CD4-positive, CD25-positive, alpha-beta regulatory T cell (primary cell): ENCODE measurements around the gene CCL20. TPM values are rescaled to one million over a fixed set of nuclear protein-coding genes. Genes with fewer than 3 reads are reported as not detected.

Experiments
- ATAC-seq, 2 donors: fragments of 150-1000 bp; cut with Tn5 transposase; one replicate each; pipeline ENCODE4 v1.10.0; 2021; ENCODE audit warnings: low read depth in 2 of 2, moderate number of reproducible peaks in 2 of 2, moderate library complexity in 1 of 2
- DNase-seq, 3 donors: peaks; one replicate each; pipeline versions ENCODE4 v3.0.0 to v3.0.0-alpha.2; 2012 to 2022; ENCODE audit warnings: mixed read lengths in 1 of 3
- H3K27ac ChIP-seq: one replicate; pipeline ENCODE4 v1.7.0; 2013; ENCODE audit warnings: mild to moderate bottlenecking, low read length; ENCODE audit not compliant: insufficient read depth, poor library complexity, severe bottlenecking
- H3K27me3 ChIP-seq: one replicate; pipeline ENCODE4 v1.7.0; 2013; ENCODE audit warnings: low read length; ENCODE audit not compliant: control insufficient read depth, insufficient read depth
- H3K36me3 ChIP-seq: one replicate; pipeline ENCODE4 v1.7.0; 2013; ENCODE audit warnings: mild to moderate bottlenecking, low read length, moderate library complexity; ENCODE audit not compliant: control insufficient read depth, insufficient read depth
- H3K4me1 ChIP-seq: 2 replicates; pipeline ENCODE4 v1.7.0; 2013; ENCODE audit warnings: mild to moderate bottlenecking, low read length; ENCODE audit not compliant: insufficient read depth, control insufficient read depth, poor library complexity, severe bottlenecking
- H3K4me3 ChIP-seq: one replicate; pipeline ENCODE4 v1.7.0; 2013; ENCODE audit warnings: low read depth, mild to moderate bottlenecking, low read length, moderate library complexity
- H3K9me3 ChIP-seq, 2 experiments: 1 replicate in 1 of 2; 2 replicates in 1 of 2; pipeline ENCODE4 v1.7.0; 2013; ENCODE audit warnings: low read length in 2 of 2, mild to moderate bottlenecking in 1 of 2, moderate library complexity in 1 of 2; ENCODE audit not compliant: control insufficient read depth in 2 of 2
- H3K27ac Mint-ChIP-seq, 3 donors: one replicate each; pipeline ENCODE4 v1.8.0; 2020 to 2022; ENCODE audit warnings: mild to moderate bottlenecking in 3 of 3, mixed read lengths in 3 of 3, moderate library complexity in 2 of 3
- H3K27me3 Mint-ChIP-seq: one replicate; pipeline ENCODE4 v1.8.0; 2022; ENCODE audit warnings: mild to moderate bottlenecking, mixed read lengths
- H3K36me3 Mint-ChIP-seq: one replicate; pipeline ENCODE4 v1.8.0; 2020; ENCODE audit warnings: mixed read lengths
- H3K4me1 Mint-ChIP-seq, 4 donors: one replicate each; pipeline ENCODE4 v1.8.0; 2020 to 2022; ENCODE audit warnings: mixed read lengths in 4 of 4, mild to moderate bottlenecking in 1 of 4
- H3K4me3 Mint-ChIP-seq, 4 donors: one replicate each; pipeline ENCODE4 v1.8.0; 2020 to 2022; ENCODE audit warnings: mild to moderate bottlenecking in 4 of 4, mixed read lengths in 4 of 4, moderate library complexity in 3 of 4
- H3K9me3 Mint-ChIP-seq, 7 donors: one replicate each; pipeline ENCODE4 v1.8.0; 2020 to 2022; ENCODE audit warnings: mixed read lengths in 7 of 7, mild to moderate bottlenecking in 3 of 7, moderate library complexity in 2 of 7
- polyA plus RNA-seq, 4 donors: library from polyadenylated mRNA; unstranded; fragments of 300-500 nt; fragmentation: Illumina TruSeq; gene quantifications; one replicate each; pipeline ENCODE4 v1.2.3, GENCODE V29; 2021
- total RNA-seq: library from RNA; stranded (reverse); gene quantifications from one replicate; pipeline ENCODE4 v1.2.3, GENCODE V29; 2022

Gene CCL20
- total and polyA plus RNA-seq, 5 donors from 2014 or later: 0.94 to 3.7 (median 2.2) TPM

DNA sequence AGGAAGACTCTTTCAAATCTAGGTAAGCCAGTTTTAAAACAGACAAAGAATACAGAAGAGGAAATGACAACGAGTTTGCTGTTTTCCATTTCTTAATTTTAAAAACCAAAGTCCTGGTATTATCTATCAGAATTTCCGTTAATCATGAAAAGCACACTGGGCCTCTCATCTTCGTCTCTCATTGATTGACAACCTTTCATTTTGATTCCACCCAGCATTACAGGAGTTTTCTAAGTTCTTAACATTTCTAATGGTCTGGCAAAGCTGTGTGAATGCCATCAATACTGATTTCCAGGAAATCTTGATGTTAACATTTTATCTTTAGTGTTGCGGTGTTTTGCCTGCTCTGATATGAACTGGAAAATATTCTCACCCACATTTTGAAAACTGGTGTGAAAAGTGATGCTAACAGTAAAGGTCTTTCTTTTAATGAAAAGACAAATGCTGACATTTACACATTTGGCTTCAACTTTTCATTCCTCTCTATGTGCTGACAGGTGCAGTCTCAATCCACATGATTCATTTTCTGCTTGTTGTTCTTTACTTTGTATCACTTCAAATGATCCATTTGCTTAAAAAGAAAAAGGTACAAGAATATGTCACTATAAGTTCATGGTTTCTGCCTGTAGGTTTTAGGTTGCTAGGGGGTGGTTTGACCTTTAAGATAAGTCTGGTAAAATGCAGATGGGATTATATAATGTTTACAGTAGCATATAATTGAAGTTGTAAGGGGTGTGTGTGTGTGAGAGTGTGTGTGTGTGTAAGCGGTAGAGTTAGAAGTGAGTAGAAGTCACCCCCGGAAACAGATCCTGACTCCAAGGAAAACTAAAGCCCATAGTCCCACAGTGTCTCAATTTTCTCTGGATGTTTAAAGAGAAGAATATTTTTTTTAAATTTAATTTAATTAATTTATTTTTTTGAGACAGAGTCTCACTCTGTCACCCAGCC lies 38.5 kb upstream of the CCL20 start:
- peak in 1 of 3 donors; percentile 39 for DNase-seq
- Histone ChIP-seq H3K4me3 (no peak overlapping the region), H3K27me3 (no peaks in the 10 kb centered on the region), H3K9me3 (no peaks in the 10 kb centered on the region), H3K27ac (no peak overlapping the region), H3K36me3 (no peaks in the 10 kb centered on the region), H3K4me1 (no peaks in the 10 kb centered on the region)
- Mint-ChIP-seq H3K36me3 (no peaks in the 10 kb centered on the region), H3K4me3 (peak overlapping the region in 2 of 4 donors; percentile 15 to 21), H3K4me1 (peaks cover 10 to 27% (median 16%) of the 10 kb centered on the region in 4 donors), H3K27me3 (no peaks in the 10 kb centered on the region), H3K27ac (peak overlapping the region; percentile 10 to 53 (median 37)), H3K9me3 (no peaks in the 10 kb centered on the region)
- ATAC-seq: no peak

DNA sequence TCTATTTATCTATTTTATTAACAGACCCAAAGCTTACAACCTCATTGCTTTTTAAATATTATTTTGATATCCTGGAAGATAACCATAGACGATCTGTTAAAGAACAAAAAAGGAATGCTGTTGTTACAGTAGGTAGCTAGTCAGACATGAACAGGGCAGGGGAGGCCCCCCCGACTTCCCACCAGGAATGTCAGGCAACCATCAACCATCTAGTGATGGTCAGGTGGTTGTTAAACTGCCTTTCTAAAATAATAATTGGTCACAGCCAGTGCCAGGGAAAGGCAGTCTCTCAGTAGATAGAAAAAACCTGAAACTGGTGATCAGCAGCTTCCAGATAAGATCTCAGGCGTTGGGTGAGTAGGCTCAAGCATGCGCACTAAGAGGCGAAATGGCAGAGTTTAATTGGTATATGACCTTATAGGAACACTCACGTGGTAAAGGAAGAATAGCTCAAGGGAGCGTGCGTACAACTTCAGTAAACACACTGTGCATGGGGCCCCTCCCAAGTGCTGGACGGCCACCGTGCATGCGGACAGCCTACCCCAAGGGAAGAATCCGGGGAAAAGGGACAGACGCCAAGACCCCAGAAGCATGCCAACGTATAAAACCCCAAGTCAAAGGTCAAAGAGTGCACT lies 32.5 kb upstream of the CCL20 start:
- no peaks in the 10 kb centered on the region for H3K4me1 ChIP-seq
- H3K9me3 ChIP-seq: no peaks in the 10 kb centered on the region
- H3K4me1 Mint-ChIP-seq: peaks cover 5 to 25% (median 16%) of the 10 kb centered on the region in 4 donors
- H3K9me3 Mint-ChIP-seq: peaks cover 0 to under 1% (median 0%) of the 10 kb centered on the region in 7 donors
- no peak overlapping the region for H3K27ac ChIP-seq
- peaks cover 6% of the 10 kb centered on the region for H3K27me3 Mint-ChIP-seq
- ATAC-seq: no peak
- H3K4me3 ChIP-seq: no peak overlapping the region
- DNase-seq: peak in 2 of 3 donors; percentile 43 to 44
- peak overlapping the region; percentile 63 to 87 (median 82) for H3K27ac Mint-ChIP-seq
- peak overlapping the region; percentile 22 to 72 (median 44) for H3K4me3 Mint-ChIP-seq
- H3K36me3 Mint-ChIP-seq: no peaks in the 10 kb centered on the region
- H3K36me3 ChIP-seq: no peaks in the 10 kb centered on the region
- H3K27me3 ChIP-seq: no peaks in the 10 kb centered on the region

DNA sequence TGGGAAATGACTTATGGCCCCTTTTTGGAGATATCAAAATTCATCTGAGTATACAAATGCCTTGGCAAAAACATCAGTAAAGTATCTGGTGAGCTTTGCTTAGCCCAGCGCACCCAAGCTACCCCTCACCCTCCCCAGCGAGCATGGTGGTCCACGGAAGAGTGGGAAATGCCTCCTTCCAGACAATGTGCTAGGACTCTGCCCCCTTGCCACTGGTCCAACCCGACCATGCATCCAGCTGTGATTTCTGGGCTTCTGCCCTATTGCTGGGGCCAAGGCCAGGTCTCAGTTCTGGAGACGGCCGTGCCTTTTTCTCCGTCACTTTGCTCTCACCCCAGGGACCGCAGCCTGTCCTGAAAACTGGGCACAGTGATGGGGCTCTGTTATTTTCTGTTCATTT lies 31.8 kb upstream of the CCL20 start:
- H3K27me3 ChIP-seq: no peaks in the 10 kb centered on the region
- Mint-ChIP-seq H3K36me3 (no peaks in the 10 kb centered on the region), H3K27ac (peak overlapping the region in 2 of 3 donors; percentile 22 to 87), H3K9me3 (peaks cover 0 to 2% (median 0%) of the 10 kb centered on the region in 7 donors), H3K27me3 (peaks cover 9% of the 10 kb centered on the region), H3K4me3 (peak overlapping the region in 1 of 4 donors; percentile 35), H3K4me1 (peaks cover 5 to 25% (median 16%) of the 10 kb centered on the region in 4 donors)
- H3K4me1 ChIP-seq: no peaks in the 10 kb centered on the region
- no peaks in the 10 kb centered on the region for H3K9me3 ChIP-seq
- H3K36me3 ChIP-seq: no peaks in the 10 kb centered on the region
- ATAC-seq (no peak), DNase-seq (no peak)
- H3K4me3 ChIP-seq: no peak overlapping the region
- peak overlapping the region; percentile 69 for H3K27ac ChIP-seq

DNA sequence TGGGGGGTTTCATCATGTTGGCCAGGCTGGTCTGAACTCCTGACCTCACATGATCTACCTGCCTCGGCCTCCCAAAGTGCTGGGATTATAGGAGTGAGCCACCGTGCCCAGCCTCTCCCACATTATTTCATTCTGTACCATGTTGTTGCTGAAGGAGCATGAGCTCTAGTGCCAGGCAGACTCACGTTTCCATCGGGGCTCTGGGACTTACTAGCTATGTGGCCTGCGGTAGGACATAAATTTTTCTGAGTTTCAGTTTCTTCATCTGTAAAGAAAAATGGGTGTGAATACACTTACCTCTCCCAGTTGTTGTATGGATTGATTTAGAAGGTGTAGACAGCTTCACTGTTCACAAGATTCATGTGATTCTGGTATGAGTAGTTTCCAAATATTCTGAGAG lies 30.8 kb upstream of the CCL20 start:
- Mint-ChIP-seq H3K27me3 (peaks cover 9% of the 10 kb centered on the region), H3K4me3 (peak overlapping the region; percentile 63 to 92 (median 88)), H3K36me3 (no peaks in the 10 kb centered on the region), H3K4me1 (peaks cover 5 to 25% (median 14%) of the 10 kb centered on the region in 4 donors), H3K9me3 (peaks cover 0 to 2% (median 0%) of the 10 kb centered on the region in 7 donors), H3K27ac (peak overlapping the region; percentile 79 to 87 (median 86))
- no peaks in the 10 kb centered on the region for H3K4me1 ChIP-seq
- no peaks in the 10 kb centered on the region for H3K9me3 ChIP-seq
- DNase-seq: peak in 1 of 3 donors; percentile 15
- H3K36me3 ChIP-seq: no peaks in the 10 kb centered on the region
- H3K27ac ChIP-seq: peak overlapping the region; percentile 69
- H3K27me3 ChIP-seq: no peaks in the 10 kb centered on the region
- H3K4me3 ChIP-seq: peak overlapping the region; percentile 81
- ATAC-seq: no peak

DNA sequence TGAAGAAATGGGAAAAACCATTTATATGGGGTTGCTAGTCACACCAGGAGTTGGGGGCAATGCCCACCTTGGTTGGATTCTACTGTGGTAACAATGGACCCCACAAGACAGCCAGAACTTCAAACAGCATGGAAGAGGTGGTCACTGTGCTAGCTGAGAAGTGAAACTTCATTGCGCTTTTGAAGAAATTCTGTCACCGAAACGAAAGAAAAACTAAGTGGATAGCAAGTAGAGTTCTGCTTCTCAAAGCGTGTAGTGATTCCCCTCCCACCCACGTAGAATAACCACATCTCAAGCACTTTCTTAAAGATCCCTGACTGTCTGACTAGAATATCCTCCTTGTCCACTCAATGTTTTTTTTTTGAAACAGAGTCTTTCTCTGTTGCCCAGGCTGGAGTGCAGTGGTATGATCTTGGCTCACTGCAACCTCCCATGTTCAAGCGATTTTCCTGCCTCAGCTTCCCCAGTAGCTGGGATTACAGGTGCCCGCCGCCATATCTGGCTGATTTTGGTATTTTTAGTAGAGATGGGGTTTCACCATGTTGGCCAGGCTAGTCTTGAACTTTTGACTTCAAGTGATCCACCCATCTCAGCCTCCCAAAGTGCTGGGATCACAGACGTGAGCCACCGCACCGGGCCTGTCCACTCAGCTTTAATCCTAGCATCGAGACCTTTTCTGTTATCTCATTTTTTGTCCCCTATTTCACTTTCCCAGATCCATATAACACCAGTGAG lies 30.1 kb upstream of the CCL20 start:
- no peaks in the 10 kb centered on the region for H3K36me3 Mint-ChIP-seq
- peak overlapping the region; percentile 63 to 92 (median 88) for H3K4me3 Mint-ChIP-seq

DNA sequence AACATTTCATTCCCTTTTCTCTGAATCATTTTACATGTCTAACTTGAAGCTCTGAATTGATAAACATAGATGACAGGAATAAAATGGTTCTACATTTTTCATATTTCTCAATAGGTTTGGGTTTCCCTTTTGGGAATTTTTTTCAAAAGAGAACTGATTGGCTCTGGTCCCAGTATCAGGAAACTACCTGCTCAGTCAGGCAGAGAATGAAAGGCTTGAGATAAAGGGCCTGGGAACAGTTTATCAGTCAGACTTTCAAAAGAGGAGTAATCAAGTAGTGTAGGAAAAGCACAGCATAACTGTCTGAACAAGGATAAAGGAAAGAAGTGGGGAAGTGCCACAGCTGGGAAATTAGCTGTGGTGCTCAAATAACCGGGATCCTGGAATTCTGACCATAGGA lies 28.3 kb upstream of the CCL20 start:
- Mint-ChIP-seq H3K9me3 (peaks cover 0 to 4% (median 1%) of the 10 kb centered on the region in 7 donors), H3K27ac (no peak overlapping the region), H3K4me3 (no peak overlapping the region), H3K36me3 (no peaks in the 10 kb centered on the region), H3K27me3 (peaks cover 9% of the 10 kb centered on the region), H3K4me1 (peaks cover 5 to 21% (median 15%) of the 10 kb centered on the region in 4 donors)
- Histone ChIP-seq H3K36me3 (no peaks in the 10 kb centered on the region), H3K4me1 (no peaks in the 10 kb centered on the region), H3K9me3 (no peaks in the 10 kb centered on the region), H3K27ac (no peak overlapping the region), H3K4me3 (no peak overlapping the region), H3K27me3 (no peaks in the 10 kb centered on the region)
- no peak for ATAC-seq
- DNase-seq: no peak

More for the DNA sequence above, 30.1 kb upstream of the CCL20 start:
- peaks cover 0 to 2% (median 0%) of the 10 kb centered on the region in 7 donors for H3K9me3 Mint-ChIP-seq
- no peaks in the 10 kb centered on the region for H3K9me3 ChIP-seq
- peak overlapping the region; percentile 79 to 93 (median 87) for H3K27ac Mint-ChIP-seq
- ATAC-seq: peak; percentile 58 to 76
- DNase-seq: peak in 2 of 3 donors; percentile 49 to 80
- H3K27me3 Mint-ChIP-seq: peaks cover 9% of the 10 kb centered on the region
- no peaks in the 10 kb centered on the region for H3K4me1 ChIP-seq
- peak overlapping the region; percentile 69 for H3K27ac ChIP-seq
- no peaks in the 10 kb centered on the region for H3K27me3 ChIP-seq
- peak overlapping the region; percentile 81 for H3K4me3 ChIP-seq
- H3K36me3 ChIP-seq: no peaks in the 10 kb centered on the region
- H3K4me1 Mint-ChIP-seq: peaks cover 5 to 25% (median 14%) of the 10 kb centered on the region in 4 donors

DNA sequence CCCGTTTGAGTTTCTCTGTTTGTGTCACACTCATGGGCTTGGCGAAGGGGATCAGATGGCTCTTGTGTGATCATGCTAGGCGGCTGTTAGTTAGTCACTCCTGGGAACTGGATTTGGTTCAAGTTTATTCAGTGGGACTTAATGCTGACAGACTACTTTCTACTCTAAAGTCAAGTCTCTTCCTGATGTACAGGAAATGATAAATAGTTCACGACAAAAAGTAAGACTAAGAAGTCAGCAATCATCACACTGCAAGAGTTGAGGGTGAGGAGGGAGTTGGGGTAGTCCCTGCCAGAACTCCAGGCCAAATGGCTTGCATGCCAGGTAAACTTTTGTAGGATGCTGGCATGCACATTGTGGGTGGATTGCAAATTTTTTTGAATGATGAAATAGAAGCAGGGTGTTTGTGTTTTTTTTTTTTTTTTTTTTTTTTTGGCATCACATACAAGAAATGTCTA lies 25.1 kb upstream of the CCL20 start:
- H3K36me3 ChIP-seq: no peaks in the 10 kb centered on the region
- no peaks in the 10 kb centered on the region for H3K9me3 ChIP-seq
- peaks cover 0 to 5% (median 3%) of the 10 kb centered on the region in 4 donors for H3K4me1 Mint-ChIP-seq
- no peak overlapping the region for H3K4me3 Mint-ChIP-seq
- H3K27ac ChIP-seq: no peak overlapping the region
- no peak for DNase-seq
- H3K9me3 Mint-ChIP-seq: peaks cover 0 to 4% (median 1%) of the 10 kb centered on the region in 7 donors
- H3K4me3 ChIP-seq: no peak overlapping the region
- H3K27ac Mint-ChIP-seq: no peak overlapping the region
- no peaks in the 10 kb centered on the region for H3K4me1 ChIP-seq
- H3K36me3 Mint-ChIP-seq: no peaks in the 10 kb centered on the region
- H3K27me3 ChIP-seq: no peaks in the 10 kb centered on the region
- ATAC-seq: no peak
- H3K27me3 Mint-ChIP-seq: peaks cover 12% of the 10 kb centered on the region
